RPMI8226 (cell line): ENCODE results near the gene DNAJC12.

ENCODE experiments used
- DNase-seq: peaks from one replicate; pipeline ENCODE4 v3.0.0-alpha.2; 2015

Gene DNAJC12

DNA sequence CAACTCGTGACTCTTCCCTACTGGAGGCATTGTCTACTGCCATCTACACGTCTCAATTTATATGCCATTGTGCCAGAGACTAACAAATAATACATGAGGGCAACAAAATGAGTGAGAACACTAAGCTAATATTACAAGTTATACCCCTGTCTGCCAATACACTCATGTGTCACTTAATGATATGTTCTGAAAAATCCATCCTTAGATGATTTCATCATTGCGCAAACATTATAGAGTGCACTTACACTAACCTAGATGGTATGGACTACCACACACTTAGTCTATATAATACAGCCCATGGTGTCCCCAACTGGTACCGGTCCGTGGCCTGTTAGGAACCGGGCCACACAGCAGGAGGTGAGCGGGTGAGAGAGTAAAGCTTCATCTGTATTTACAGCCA, 77.7 kb downstream of the DNAJC12 start:
- DNase-seq: no peak
